GM19238 (cell line): ENCODE data around the gene DPH6.
"Not testable (repeated sequence)": the region's sequence is repeated elsewhere in the genome, so short reads cannot be mapped to it uniquely, and the experiment has no call there.

Experiments used
- DNase-seq: peaks from one replicate; pipeline ENCODE4 v3.0.0; 2011; ENCODE audit warnings: low spot score; ENCODE audit not compliant: insufficient read length

DPH6 gene

DNA sequence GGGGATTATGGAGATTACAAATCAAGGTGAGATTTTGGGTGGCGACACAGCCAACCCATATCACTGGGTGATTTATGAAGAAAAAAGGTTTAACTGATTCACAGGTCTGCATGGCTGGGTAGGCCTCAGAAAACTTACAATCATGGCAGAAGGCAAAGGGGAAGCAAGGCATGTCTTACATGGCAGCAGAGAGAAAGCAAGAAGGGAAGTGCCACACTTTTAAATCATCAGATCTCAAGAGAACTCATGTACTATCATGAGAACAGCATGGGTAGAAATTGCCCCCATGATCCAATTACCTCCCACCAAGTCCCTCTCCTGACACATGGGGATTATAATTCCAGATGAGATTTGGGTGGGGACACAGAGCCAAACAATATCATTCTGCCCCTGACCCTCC is 59.7 kb downstream of the DPH6 start:
- no peak for DNase-seq

DNA sequence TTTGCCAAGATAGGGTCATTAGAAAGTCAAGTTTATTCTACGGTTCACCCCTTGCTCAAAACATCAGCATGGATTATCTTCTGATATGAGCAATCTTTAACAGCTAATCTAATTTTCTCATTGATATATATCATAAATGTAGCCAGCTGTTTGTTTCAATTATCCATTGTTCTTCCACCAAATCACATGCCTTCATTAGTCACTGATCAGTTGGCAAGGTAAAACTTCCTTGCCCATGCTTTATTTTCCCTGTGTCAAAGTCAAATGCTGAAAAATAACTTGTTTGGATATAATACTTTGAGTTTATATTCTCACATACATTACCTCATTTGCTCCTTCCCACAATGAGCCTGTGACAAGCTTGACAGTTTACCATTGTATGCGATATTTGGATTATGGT is 60.6 kb downstream of the DPH6 start:
- no peak for DNase-seq

DNA sequence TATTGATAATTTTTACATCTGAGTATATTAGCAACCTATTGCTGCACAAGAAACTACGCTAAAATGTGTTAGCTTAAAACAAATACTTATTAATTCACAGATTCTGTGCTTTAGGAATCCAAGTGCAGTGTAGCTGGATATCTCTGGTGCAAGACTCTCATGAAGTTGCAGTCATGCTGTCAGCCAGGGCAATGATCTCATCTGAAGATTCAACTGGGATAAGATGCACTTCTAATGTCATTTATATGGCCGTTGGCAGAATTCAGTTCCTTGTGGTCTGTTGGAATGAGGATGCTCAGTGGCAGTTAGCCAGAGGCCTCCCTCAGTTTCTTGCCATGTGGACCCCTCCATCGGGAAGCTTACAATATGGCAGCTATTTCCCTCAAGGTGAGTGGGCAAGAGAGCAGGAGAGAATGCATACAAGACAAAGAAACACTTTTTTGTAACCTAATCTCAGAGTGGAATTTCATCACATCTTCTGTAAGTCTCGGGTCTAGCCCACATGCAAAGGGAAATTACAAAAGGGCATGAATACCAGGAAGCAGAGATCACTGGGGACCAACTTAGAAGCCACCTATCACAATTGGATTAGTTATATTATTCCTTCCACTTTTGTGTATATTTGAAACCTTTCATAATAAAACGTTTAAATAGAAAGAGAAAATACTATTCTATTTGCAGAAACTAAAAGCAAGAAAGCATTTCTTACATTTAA is 61.6 kb downstream of the DPH6 start:
- no peak for DNase-seq

DNA sequence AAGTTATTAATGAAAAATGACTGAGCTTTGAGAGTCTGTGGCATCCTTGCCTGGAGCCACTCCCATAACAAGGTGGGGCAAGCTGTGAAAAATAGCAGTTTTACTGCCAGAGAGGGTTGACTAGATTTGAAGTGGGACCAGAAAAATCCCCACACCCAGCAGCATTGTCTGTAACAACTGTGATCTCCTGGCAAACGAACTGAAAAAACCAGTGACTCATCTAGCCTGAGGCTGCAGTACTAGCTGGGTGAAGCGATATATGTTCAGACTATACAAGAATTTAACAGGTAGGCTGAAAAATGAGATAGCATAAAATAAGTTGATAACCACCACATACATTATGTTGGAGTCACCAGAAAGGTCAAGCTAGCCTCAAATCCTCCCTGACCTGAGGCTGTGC is 64.0 kb downstream of the DPH6 start:
- no peak for DNase-seq

DNA sequence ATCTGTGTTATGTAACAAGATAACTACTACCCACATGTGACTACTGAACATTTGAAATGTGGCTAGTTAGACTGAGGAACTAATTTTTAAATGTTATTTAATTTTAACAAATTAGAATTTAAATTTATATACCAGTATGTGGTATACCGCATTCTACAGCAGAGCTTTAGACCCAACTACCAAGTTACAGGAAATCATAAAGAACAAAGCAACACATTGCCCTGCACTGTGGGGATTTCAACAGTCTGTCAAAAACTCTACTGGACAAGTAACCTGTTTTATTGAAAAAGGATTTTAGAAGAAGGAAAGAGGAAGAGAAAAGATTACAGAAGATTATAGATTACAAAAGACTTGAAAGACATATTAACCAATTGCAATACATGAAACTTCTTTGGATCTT is 64.9 kb downstream of the DPH6 start:
- no peak for DNase-seq

DNA sequence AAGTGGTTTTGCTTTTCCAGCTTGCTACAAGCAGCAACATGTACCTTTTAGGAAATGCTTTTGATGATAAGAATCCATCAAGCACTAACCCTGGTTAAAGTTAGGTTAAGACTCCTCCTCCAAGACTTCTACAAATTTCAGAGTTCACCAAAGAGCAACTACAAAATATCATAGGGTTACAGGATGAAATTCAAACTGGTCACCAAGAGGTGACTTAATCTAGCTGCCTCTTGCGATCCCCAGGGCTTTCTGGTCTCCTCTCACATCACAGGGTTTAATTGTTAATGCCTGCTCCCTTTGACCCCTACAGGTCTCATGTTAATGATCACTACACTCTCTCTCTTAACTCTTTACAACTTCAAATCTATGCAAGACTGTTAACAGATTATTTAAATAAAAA is 66.5 kb downstream of the DPH6 start:
- no peak for DNase-seq

DNA sequence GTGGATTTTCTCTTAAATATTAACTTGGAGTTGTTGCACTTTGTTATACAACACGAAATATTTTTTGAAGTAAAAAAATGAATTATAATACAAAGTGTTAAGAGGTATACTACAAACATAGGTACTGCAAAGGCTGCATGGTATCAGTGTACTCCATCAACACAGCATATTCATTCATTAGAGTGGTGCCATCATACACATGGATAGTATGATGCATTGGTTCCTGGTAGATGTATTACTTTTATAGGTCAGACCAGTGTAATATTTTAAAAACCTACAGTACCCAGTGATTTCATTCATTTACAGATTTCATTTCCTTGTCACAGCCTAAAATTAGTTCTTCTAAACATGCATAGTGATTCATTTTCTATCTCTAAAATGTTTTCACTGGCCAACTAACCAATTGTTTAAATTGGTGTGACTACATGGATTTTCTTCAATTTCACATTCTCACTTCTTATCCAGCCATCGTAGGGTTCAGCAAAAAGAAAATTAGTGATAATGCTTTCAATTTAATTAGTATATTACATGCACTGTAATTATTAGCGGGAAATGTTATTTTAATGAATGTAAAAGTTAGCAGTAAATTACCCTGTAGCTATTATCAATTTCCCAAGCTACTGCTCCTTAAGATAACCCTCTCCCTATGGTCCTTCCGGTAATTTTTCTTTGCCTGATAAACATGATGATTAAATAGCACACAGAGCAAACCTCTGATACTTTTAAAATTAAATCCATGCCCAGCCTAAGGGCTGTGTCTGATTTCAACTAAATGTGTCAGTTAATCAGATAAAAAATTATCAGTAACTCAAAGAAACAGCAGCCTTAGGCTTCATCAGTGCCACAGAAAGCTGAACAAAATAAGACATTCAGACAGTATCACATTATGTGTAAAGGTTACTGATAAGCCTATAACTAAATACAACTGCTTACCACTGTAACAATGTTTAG is 68.4 kb downstream of the DPH6 start:
- DNase-seq = no peak

DNA sequence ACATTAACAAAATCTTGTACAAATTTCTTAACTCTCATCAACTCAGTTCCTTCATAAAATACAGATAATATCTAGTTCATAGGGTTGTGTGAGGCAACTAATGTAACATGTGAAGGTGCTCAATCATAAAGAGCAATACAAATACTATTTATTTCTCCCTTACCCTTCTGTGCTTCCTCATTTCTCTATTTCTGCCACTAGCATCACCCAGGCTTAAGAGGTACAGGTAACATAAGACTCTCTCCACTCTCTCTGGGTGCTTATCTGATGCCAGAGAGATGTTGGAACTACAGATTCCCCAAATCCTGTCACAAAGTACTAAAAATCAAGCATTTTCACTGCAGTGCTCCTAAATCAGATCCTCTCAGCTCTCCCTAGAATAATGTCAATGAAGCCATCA is 74.9 kb downstream of the DPH6 start:
- no peak for DNase-seq

DNA sequence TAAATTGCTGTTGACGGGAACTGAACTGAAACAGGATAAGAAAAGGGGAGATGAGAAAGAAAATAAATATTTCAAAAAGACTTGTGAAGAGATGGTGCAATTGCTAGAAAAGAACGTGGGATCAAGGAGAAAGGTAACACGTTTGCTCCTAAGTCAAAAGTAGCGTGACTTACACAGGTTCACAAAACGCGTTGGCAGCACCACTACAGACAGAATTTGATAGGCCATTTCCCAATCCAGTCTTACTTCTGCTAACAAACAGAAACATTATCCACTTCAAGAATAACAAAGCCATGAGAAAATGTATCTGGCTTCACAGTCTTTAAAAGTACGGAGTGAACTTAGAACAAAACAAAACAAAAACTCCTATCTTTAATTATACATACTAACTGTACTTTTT is 75.5 kb downstream of the DPH6 start:
- no peak for DNase-seq

DNA sequence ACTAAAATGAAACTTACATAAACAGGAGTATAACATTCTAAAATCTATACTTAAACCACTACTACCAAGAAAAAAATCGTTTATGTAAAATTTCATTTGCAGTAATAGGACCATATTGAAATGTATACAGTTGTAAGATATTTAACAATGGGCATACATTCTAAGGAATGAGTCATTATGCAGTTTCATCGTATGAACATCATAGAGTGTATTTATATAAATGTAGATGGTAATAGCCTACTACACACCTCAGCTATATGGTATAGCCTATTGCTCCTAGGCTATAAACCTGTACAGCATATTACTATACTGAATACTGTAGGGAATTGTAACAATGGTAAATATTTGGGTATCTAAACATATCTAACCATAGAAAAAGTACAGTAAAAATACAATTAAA is 79.5 kb downstream of the DPH6 start:
- no peak for DNase-seq

DNA sequence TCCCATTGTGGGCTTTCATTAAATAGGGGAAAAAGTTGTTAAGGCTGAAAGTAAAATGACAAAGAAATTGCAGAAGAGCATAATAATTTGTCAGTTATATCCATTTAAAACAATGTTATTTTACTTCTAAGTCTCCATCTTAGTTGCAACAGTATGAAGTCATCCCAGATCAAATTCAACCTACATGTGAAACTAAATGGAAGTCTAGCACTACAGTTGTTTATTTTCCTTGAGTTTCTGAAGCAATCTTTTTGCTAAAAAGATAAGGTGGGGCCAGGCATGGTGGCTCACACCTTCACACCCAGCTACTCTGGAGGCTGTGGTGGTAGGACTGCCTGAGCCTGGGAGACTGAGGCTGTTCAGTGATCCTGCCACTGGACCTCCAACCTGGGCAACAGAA is 80.2 kb downstream of the DPH6 start:
- DNase-seq = no peak

DNA sequence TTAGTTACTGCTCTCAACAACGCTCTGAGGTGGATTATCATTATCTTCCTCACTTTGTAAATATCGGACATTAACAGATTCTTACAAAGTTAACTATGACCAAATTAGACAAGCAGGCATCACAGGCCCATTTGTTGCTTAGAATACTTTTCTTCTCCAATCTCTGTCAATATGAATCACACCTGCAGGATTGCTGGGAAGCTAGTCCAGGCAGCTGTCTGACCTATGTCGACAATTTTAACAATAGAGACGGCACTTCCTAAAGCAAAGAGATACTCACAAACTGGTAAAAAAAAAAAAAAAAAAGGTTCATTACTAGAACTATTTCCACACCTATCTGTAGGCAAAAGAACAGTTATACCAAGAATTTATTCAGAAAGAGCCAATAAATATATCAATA is 85.3 kb downstream of the DPH6 start:
- no peak for DNase-seq

DNA sequence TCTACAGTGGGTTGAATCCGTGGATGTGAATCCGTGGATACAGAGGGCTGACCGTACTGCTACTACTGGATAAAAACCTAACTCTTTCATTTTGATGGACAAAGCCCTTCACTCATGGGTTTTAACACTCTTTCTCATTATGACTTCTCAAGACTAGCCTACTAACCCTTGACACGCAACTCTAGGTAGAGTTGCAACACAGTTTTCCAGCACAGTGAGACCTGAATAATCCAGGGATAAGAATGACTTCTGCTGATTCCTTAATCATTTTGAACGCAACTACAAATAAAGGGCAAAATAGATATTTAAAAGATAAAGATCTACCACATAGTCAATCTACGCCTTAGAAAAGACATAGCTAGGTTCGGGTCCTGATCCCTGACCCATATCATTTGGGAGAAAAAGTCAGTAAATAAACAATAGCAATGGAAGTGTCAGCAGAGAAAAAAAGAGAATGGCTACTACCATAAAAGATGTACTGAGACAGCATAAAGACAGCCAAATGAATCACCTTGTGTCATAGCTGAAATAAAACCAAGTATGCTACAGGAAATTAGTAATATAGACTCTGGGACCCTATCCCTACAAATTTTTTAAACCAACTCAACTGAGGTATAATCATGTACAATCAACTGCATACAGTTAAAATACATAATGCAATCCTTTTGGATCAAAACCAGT is 87.6 kb downstream of the DPH6 start:
- no peak for DNase-seq

DNA sequence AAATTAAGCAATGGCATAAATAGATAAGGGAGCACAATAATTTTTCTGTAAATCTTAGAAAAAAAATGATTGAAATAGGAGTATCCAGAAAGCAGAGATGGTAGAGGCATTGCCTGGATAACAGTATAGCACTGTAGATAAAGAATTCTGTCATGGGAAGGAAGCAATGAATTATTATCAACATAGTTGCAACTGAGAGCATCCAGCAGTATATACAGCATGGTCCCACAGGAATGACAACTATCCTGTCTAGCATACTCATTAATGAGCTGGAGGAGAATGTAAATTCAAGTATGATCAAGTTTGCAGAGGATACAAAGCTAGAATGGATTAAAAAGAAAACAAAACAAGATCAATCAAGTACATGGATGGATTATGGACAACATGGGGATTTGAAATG is 90.8 kb downstream of the DPH6 start:
- DNase-seq = no peak

DNA sequence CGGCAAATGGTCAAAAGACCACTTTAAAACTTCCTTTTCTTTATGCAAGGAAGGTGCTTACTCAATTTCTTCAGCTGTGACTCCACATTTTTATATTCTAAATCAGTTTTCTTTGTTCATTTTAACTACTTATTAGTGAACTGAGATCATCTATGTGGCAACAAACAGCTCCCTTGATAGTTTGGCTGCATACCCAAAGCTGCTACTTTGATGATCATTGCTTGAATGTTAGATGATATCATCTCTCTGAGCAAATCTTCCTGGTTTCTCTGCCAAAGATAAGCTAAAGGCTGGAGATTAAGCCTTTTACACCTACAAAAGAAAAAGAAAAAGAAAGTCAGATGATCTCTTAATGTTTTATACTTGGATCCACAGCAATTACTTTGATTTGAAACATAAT is 95.5 kb downstream of the DPH6 start:
- no peak for DNase-seq

DNA sequence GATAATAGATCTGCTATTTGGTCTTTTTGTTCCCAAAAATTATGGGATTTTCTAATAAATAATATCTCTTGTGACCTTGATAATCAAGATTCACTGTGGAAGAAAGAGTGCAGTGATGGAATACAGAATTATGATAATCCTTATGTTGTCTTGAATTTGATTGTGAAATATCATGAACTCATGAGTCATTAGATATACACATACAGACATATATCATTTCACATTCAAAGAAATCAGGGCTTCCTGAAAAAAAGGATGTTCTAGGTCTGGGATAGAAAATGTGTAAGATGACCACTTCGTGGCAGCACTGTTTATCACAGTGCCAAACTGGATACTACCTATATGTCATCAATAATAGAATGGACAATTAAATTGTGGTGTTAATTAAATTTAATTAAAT is 97.7 kb downstream of the DPH6 start:
- no peak for DNase-seq

DNA sequence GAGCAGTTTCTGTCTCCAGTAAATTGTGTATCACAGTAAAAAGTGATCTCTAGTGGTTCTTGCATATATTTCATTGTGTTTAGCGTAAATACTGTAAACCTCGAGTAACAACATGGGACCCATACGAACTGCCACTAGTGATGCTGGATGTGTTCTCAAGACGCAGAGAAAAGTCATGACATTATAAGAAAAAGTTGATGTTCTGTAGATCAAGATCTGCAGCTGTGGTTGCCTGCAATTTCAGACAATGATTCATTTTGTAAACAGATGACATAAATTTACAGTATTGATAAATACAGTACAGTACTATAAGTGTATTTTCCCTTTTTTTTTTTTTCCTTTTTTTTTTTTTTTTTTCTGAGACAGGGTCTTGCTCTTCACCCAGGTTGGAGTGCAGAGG is 100.1 kb downstream of the DPH6 start:
- no peak for DNase-seq

DNA sequence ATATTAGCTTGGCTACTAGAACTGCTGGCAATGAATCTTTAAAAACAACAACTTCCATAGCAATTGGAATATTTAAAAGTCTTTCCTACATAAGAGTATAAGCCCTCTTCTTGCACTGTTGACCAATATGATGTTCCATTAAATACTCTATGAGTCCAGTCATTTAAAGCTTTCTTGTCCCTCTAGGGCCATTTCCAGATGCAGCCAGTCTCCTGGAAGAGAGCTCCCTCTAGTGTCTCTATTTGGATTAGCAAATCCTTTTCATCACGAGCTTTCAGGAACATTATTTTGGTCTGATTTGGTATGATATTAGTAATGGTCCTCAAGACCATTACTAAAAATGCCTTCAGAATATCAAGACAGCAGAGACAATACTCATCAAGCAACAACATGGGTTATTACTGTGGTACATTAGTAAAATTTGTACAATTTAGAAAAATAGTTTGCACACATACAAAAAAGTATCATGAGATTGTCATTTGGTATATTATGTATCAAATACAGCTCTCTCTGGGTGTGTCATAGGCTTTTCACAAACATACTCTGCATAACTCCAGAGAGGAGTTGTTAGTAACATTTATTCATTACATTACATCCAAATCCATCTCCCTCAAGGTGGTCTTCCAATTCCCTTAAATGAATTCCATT is 101.3 kb downstream of the DPH6 start:
- peak; percentile 5 for DNase-seq

DNA sequence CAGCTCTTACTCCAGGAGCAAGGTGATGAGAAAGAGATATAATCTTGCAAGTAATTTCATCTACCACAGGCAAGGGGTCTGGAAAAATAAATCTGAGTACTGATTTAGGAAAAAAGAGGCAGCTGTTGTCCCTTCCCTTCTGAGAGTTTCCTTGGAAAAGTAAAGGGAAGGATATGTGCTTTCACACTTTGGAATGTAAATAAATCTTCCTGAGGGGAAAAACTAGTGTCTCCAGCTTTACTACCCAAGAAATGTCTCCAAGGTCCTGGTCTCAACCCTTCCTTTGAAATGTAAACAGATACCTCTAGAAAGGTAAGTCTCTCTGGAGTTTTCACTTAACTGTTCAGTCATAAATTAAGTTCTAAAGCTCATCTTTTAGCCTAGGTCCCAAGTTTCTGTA is 102.6 kb downstream of the DPH6 start:
- no peak for DNase-seq

DNA sequence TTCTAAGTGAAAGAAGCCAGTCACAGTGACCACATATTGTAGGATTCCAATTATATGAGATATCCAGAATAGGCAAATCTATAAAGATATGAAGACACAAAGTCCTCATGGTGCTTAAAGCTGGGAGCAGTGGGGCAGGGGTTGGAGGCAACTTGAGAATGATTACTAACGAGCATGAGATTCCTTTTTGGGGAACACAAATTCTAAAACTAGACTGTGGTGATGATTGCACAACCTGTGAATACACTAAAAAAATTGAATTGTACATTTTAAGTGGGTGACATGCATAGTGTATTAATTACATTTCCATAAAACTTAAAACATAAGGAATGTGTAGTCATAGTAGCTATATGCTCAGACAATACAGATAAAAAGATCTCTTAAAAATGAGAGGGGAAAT is 103.2 kb downstream of the DPH6 start:
- no peak for DNase-seq

DNA sequence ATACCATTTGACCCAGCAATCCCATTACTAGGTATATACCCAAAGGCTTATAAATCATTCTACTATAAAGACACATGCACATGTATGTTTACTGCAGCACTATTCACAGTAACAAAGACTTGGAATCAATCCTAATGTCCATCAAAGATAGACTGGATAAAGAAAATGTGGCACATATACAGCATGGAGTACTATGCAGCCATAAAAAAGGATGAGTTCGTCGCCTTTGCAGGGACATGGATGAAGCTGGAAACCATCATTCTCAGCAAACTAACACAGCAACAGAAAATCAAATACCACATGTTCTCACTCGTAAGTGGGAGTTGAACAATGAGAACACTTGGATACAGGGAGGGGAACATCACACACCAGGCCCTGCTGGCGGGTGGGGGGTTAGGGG is 104.7 kb downstream of the DPH6 start:
- not testable (repeated sequence) for DNase-seq

DNA sequence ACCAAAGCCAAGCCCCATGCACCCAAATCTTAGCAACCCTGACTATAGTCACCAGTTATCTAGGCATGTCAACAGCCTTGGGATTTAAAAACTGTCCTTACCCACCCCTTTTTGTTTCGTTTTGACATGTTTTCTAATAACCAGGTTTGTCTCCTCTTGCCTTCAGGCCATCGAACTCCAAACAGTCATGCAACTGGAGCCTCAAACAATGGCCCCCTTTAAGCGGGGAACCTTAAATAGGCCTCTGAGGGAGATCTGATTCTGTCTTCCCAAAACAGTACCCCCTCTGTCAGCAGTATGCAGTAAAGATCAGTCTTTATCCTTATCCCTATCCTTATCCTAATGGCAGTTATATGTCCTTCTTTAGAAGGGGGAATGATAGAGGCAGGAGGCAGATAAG is 105.7 kb downstream of the DPH6 start:
- no peak for DNase-seq
